CD4-positive, alpha-beta T cell treated with Interleukin-10 for 1 hour (primary cell): ENCODE data around the gene IGHMBP2.
A peak's percentile ranks its signal among the peaks of the same experiment; 100 is the strongest.
"Not testable (repeated sequence)": the region's sequence is repeated elsewhere in the genome, so short reads cannot be mapped to it uniquely, and the experiment has no call there.

Experiments used
- DNase-seq: peaks from one replicate; pipeline ENCODE4 v3.0.0-alpha.2; 2020

IGHMBP2 gene

DNA sequence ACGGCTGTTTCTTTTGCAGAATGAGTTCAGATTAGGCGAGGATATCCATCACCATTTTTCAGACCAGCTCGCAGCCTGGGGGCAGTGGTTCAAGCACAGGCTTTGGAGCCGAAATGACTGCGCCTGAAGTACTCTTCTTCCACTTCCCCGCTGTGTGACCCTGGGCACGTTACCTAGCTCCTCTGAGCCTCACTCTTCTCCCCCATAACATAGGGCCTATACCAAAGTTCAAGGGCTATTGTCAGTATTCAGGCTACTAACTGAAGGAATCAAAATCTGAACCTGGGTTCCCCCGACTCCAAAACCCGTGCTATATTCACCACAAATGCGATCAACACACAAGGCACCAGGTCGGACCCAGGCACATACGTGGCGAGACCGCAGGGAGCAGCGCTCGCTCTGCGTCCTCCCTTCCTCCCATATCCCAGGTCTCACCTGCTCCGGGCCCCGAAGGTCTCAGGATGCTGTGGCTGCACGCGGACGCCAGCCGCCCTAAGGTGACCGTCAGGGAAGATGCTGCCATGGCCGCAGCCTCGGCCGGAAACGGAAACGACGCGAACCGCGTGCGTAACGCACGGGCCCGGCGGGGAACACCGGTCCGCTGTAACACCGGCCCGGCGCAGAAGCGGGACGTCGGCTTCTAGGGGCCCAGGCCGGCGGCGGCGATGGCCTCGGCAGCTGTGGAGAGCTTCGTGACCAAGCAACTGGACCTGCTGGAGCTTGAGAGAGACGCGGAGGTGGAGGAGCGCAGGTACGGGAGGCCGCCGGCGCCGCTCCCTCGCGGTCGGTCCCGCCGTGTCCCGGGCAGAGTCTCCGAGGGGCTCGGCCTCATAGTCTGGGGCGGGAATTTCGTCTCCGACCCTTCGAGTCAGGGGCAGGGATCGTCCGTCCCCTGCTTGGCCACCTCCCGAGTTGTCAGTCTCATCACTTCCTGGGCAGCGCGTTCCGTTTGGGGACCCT is at the start of gene IGHMBP2, which contains the start of gene MRPL21:
Gene IGHMBP2, plus strand, starts transcription at position 604 of the 960 bp plus-strand sequence. Its CDS starts 62 bp downstream, at position 666.
Gene MRPL21, minus strand, starts transcription at position 545 of the 960 bp plus-strand sequence. Its CDS starts 22 bp downstream, at position 523.
- peak; percentile 86 for DNase-seq

DNA sequence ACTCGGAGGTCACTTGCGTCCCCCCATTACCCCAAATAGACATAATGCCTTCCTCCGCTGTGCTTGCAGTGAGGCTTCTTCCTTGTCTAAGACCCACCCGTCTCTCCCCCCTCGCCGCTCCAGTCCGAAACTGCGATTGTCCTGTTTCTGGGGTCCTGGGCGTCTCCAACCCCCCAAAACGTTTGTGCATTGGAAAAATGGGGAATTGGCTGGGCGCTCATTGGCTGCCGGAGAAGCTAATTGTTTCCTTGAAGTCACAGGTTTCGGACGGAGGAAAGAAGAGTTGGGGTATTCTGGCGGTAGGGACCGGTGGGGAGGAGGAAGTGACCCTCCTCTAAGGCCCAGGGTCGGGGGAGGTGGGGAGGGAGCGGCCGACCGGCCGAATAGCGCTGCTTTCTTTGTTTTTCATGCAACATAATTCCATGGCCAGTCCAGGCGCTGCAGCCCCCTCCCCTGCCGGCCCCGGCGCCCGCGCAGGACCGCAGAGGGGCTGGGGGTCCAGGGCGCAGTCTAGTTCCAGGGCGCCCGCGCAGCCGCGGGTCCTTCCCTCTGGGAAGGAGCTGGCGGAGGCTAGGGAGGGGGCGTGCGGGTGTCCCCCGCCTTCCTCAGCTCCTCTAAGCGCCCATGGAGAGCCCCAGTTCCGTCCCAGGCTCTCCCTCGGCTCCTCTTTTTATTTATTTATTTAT is 49.3 kb upstream of the IGHMBP2 start:
- no peak for DNase-seq

GRCh38 chr11:68855205-68855981 is 48.3 kb upstream of the IGHMBP2 start:
- peak; percentile 35 for DNase-seq

DNA sequence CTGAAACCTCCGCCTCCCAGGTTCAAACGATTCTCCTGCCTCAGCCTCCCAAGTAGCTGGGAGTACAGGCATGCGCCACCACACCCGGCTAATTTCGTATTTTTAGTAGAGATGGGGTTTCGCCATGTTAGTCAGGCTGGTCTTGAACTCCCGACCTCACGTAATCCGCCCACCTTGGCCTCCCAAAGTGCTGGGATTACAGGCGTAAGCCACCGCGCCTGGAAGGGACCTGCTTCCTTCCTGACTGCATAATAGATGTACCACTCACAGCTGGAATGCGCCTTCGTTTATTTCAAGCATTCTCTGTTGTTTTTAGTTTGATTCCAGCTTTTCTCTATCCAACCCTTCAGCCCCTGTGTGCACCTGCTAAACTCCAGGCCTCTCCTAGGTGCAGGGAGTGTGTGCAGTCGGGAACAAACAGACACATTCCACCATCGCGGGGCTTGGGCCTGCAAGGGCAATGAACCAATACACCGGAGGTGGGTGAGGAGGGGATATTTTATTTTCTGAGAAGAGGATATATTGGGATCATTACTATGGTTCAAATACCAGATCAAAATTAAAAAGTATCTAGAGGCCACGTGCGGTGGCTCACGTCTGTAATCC is 47.2 kb upstream of the IGHMBP2 start:
- DNase-seq = not testable (repeated sequence)

- DNase-seq = no peak
These were observed 46.6 kb upstream of the IGHMBP2 start for GRCh38 chr11:68857037-68857586.

- DNase-seq = no peak
These were observed 44.6 kb upstream of the IGHMBP2 start for GRCh38 chr11:68859123-68859522.

DNA sequence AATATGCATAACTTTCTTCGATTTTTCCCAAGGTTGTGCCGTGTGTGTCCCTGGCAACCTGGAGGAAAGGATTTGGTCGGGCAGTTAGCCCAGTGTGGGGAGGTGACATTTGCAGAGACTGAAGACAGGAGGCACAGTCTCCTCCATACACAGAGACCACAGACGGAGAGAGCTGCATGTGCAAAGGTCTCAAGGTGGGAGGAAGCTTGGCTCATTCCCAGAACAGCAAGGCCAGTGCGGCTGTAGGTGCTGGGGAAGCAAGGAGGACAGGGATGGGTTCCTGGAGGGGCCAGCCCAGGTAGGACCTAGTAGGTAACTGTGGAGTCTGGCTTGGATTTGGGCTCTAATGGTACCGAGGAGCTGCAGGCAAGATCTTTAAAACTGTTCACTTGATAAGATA is 41.3 kb upstream of the IGHMBP2 start:
- no peak for DNase-seq

DNA sequence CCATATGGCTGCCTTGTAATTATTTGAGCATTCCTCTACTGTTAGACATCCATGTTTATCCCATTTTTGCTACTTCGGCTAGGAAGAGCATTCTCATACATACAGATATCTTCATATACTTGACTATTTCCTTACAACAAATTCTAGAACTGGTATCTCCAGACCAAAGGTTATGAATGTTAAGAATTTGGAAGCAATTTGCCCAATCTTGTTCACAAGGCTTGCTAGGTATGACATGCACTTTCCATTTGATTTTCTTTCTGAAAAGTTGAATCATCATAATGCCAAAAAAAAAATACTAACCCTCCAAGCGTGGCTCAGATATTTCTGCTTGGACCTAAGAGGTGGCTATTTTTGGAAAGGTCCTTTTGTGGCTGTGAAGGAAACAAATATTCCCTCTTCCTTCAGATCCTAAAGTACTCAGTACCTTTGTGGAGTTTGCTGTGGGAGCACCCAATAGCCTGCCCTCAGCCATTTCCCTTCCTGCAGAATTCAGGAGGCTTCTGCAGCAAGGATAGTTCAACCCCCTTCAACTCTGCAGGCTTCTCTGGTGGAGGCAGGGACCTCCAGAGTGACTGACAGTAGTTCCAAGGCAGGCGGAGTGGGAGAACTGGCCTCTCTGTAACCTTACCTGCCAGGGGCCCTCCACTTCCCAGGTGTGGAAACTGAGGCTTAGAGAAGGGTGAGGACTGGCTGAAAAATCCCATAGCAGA is 40.0 kb upstream of the IGHMBP2 start:
- DNase-seq = no peak

DNA sequence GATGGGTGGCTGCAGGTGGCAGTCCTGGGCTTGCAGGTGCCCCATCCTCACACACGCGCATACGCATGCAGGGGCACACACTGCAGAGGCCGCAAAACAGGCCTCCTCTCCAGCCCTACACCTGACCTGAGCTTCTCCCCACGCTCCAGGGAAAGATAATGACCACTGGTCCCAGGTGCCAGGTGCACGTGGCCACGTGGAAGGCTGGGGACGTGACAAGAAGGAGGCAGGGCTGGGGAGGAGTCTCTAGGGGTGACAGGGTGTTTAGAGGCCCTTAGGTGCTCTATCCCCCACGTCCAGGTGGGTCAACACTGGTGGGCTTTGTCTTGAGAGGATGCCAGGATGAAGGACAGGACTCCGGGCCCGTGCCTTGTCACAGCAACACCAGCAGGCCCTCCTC is 38.5 kb upstream of the IGHMBP2 start:
- DNase-seq = no peak

DNA sequence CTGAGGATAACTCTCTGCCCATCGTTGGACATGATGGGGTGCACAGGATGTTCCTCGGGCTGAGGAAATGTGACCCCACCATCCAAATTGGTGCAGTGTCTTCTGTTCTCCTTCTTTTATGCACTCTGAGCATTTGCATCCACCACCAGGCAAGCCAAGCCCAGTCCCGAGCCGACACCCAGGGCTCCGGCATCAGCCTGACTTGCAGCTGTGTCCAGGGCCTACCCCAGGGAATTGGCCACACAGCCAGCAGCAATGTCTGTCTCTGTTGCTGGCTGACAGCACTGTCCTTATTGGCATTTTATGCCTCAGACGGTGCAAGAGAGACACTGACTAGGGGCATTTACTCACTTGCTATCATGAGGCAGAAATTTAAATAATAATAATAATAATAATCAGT is 36.6 kb upstream of the IGHMBP2 start:
- DNase-seq = no peak

GRCh38 chr11:68868221-68868835 is 35.4 kb upstream of the IGHMBP2 start:
- DNase-seq = no peak

- no peak for DNase-seq
These were observed 33.2 kb upstream of the IGHMBP2 start for GRCh38 chr11:68870470-68870869.

DNA sequence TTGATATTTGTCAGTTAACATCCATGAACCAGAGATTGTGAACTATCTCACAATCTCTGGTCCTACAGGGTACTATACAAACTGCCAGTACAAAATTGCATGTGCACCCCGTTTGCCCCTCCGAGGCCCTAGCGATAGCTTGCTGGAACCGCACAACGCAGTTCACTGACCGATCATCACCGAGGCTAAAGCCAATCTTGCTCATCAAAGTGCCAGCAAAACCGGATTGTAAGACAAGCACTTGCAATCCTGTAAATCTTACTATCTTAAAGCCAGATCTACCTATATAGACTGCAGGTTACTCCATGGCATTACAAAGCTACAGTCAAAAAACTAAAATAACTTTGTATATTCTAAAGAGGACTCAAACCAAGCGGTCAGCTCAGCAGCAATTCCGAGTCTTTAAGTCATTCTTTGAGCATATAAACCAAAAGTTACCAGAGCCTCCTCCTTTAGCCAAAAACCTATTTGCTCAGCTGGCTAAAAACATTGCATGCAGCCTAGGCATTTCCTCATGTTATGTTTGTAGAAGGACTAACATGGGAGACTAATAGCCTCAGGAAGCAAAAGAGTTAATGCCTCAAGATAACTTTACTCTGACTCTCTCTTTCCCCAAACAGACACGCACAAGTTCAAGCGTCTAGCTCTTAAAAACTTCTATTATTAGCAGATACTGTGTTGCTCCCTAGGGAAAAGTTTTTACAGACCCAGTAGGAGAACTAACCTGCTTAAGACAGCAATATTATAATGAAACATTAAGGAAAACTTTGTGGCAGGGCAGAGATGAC is 31.3 kb upstream of the IGHMBP2 start:
- no peak for DNase-seq

GRCh38 chr11:68878022-68878421 is 25.7 kb upstream of the IGHMBP2 start:
- DNase-seq = no peak

DNA sequence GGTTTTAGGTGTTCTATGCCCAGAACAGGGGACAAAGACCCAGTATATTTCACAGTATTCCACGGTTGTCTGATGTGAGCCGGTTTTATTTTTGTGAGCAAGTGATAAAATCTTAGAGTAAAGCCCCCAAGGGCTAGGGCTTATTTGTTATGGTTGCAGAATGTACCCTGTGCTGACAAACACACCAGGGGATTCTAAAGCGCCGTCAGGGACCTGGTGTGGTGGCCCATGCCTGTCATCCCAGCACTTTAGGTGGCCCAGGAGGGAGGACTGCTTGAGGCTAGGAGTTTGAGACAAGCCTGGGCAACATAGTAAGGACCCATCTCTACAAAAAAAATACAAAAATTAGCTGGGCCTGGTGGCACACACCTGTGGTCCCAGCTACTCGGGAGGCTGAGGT is 22.8 kb upstream of the IGHMBP2 start:
- no peak for DNase-seq

DNA sequence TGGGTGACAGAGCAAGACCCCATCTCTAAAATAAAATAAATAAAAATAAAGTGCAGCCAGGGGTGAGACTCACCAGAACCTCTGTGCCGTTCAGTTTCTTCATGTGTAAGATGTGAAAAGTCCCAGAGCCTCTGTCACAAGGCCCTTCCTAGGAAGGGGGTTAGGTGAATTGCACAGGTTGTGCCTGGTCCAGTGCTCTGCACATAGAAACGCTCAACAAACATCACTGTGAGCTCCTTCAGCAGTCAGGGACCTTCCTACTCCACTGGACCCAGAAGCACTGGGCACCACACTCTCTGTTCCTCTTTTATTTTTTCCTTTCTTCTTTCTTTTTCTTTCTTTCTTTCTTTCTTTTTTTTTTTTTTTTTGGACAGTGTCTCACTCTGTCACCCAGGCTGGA is 22.4 kb upstream of the IGHMBP2 start:
- no peak for DNase-seq

- DNase-seq = no peak
These were observed 21.3 kb upstream of the IGHMBP2 start for GRCh38 chr11:68882391-68882790.

GRCh38 chr11:68884827-68885226 is 18.9 kb upstream of the IGHMBP2 start:
- not testable (repeated sequence) for DNase-seq

GRCh38 chr11:68889948-68890446 is 13.7 kb upstream of the IGHMBP2 start:
- no peak for DNase-seq
